Activated CD4-positive, alpha-beta T cell treated with anti-CD3 and anti-CD28 coated beads, Interleukin-2, amount 50 U/mL, for 24 hours (primary cell): Measurements from ENCODE around the gene DACT3.

Source experiments
- DNase-seq, 2 donors: peaks; one replicate each; pipeline ENCODE4 v3.0.0-alpha.2; 2020; ENCODE audit warnings: low read depth in 1 of 2, low spot score in 1 of 2

Gene DACT3

GRCh38 chr19:46614114-46614722 is 46.8 kb downstream of the DACT3 start:
- DNase-seq = peak; percentile 70 to 75

GRCh38 chr19:46613525-46613924 is 47.5 kb downstream of the DACT3 start:
- no peak for DNase-seq

GRCh38 chr19:46611776-46612175 is 49.2 kb downstream of the DACT3 start:
- no peak for DNase-seq

- no peak for DNase-seq
These were observed 49.9 kb downstream of the DACT3 start for GRCh38 chr19:46610851-46611770.

GRCh38 chr19:46610413-46610775 is 50.6 kb downstream of the DACT3 start:
- no peak for DNase-seq

GRCh38 chr19:46609511-46610412 is 51.2 kb downstream of the DACT3 start:
- DNase-seq = no peak

- DNase-seq = no peak
These were observed 52.2 kb downstream of the DACT3 start for GRCh38 chr19:46608581-46609345.

- no peak for DNase-seq
These were observed 52.8 kb downstream of the DACT3 start for GRCh38 chr19:46608178-46608577.

- no peak for DNase-seq
These were observed 53.5 kb downstream of the DACT3 start for GRCh38 chr19:46607448-46607841.

- DNase-seq = no peak
These were observed 54.1 kb downstream of the DACT3 start for GRCh38 chr19:46606681-46607447.

GRCh38 chr19:46606019-46606418 is 55.0 kb downstream of the DACT3 start:
- no peak for DNase-seq

GRCh38 chr19:46605356-46605821 is 55.6 kb downstream of the DACT3 start:
- DNase-seq = no peak

GRCh38 chr19:46604781-46605355 is 56.1 kb downstream of the DACT3 start:
- no peak for DNase-seq

- DNase-seq = no peak
These were observed 57.2 kb downstream of the DACT3 start for GRCh38 chr19:46603752-46604231.

GRCh38 chr19:46603195-46603637 is 57.8 kb downstream of the DACT3 start:
- DNase-seq = no peak

- DNase-seq = peak in 1 of 2 donors; percentile 61
These were observed 58.4 kb downstream of the DACT3 start for GRCh38 chr19:46602392-46603194.

GRCh38 chr19:46601318-46602224 is 59.4 kb downstream of the DACT3 start, which contains the start of gene CALM3:
CALM3 (plus strand) TSS chr19:46601330; CDS start chr19:46601435, 105 bp downstream.
- DNase-seq = no peak
